ENCODE results near the gene EFNA4.

The EFNA4 gene

GRCh38 chr1:155034318-155035208 lies 29.0 kb upstream of the EFNA4 start:
- TF ChIP-seq CTCF (conservative IDR thresholded peaks at IDR 0.05) (no peak), ZFX (IDR thresholded peaks at IDR 0.05) (no peak)
- no peak overlapping the region for H3K27ac ChIP-seq

GRCh38 chr1:155035936-155036335 lies 27.6 kb upstream of the EFNA4 start:
- no peak for TF ChIP-seq CTCF (conservative IDR thresholded peaks at IDR 0.05)
- TF ChIP-seq ZFX (IDR thresholded peaks at IDR 0.05): no peak
- no peak overlapping the region for H3K27ac ChIP-seq

- TF ChIP-seq ZFX (IDR thresholded peaks at IDR 0.05) (no peak), CTCF (conservative IDR thresholded peaks at IDR 0.05) (no peak)
- H3K27ac ChIP-seq: no peak overlapping the region
Measured at GRCh38 chr1:155037043-155037442, 26.5 kb upstream of the EFNA4 start.

GRCh38 chr1:155037851-155038441 lies 25.6 kb upstream of the EFNA4 start:
- TF ChIP-seq CTCF (conservative IDR thresholded peaks at IDR 0.05): no peak
- TF ChIP-seq ZFX (IDR thresholded peaks at IDR 0.05): no peak
- peak overlapping the region; percentile 76 for H3K27ac ChIP-seq

GRCh38 chr1:155038602-155039307 lies 24.8 kb upstream of the EFNA4 start:
- H3K27ac ChIP-seq: peak overlapping the region; percentile 76
- TF ChIP-seq ZFX (IDR thresholded peaks at IDR 0.05): no peak
- TF ChIP-seq CTCF (conservative IDR thresholded peaks at IDR 0.05): no peak

- H3K27ac ChIP-seq: peak overlapping the region; percentile 76
- TF ChIP-seq CTCF (conservative IDR thresholded peaks at IDR 0.05) (no peak), ZFX (IDR thresholded peaks at IDR 0.05) (no peak)
Measured at GRCh38 chr1:155039308-155039669, 24.3 kb upstream of the EFNA4 start.
